ENCODE results near the gene CELSR1. TPM values are rescaled to one million over a fixed set of nuclear protein-coding genes. Genes with fewer than 3 reads are reported as not detected.

The CELSR1 gene
- total RNA-seq, 1 donor from 2014 or later: 16.0 TPM

DNA sequence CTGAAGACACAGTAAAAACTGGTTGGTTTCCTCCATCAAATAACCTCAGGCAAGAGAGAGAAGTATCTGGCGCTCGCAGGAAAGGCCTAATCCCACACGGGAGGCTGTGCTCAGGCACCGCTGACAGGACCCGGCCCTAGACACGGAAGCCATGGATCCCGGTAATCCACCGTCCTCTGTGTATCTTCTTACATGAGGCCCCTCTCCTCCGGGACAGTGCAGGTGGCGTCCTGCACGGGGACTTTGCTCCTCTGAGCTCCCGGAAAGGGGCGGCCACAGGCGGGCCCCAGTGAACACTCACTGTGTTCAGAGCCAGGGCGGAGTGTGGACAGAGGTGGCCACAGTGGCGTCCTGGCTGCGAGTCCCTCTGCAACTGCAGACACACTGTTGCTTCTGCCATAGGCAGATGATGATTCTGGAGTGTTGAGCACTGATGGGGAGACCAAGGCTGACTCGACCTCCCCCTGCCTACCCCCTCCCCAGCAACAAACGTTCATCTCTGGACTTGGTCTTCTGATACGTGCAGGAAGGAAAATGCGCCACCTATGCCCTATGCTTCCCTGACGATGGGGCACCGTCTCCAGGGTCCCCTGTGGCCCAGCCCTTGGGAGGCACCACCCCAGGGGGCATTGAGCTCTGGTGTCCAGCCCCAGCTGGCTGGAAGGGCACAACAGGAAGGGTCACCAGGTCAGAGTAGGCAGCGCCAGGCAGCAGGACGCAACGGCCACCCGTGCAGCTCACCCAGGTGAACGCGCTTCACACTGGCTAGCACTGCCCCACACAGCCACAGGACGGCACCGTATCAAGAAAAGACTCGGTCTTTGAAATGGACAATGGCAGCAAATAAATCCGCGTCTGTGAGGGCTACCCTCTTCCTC is 106.2 kb downstream of the CELSR1 start:
- H3K4me1 Mint-ChIP-seq (ENCODE audit: unreplicated experiment): no peaks in the 10 kb centered on the region
- H3K36me3 Mint-ChIP-seq (ENCODE audit: unreplicated experiment): peaks cover 7% of the 10 kb centered on the region
- H3K4me3 Mint-ChIP-seq (ENCODE audit: unreplicated experiment): no peak overlapping the region
- H3K27me3 Mint-ChIP-seq (ENCODE audit: unreplicated experiment): no peaks in the 10 kb centered on the region
- no peak overlapping the region for H3K27ac Mint-ChIP-seq (ENCODE audit: unreplicated experiment)
- no peak for DNase-seq (ENCODE audit: extremely low spot score, unreplicated experiment)
- TF ChIP-seq, protein P1, sequence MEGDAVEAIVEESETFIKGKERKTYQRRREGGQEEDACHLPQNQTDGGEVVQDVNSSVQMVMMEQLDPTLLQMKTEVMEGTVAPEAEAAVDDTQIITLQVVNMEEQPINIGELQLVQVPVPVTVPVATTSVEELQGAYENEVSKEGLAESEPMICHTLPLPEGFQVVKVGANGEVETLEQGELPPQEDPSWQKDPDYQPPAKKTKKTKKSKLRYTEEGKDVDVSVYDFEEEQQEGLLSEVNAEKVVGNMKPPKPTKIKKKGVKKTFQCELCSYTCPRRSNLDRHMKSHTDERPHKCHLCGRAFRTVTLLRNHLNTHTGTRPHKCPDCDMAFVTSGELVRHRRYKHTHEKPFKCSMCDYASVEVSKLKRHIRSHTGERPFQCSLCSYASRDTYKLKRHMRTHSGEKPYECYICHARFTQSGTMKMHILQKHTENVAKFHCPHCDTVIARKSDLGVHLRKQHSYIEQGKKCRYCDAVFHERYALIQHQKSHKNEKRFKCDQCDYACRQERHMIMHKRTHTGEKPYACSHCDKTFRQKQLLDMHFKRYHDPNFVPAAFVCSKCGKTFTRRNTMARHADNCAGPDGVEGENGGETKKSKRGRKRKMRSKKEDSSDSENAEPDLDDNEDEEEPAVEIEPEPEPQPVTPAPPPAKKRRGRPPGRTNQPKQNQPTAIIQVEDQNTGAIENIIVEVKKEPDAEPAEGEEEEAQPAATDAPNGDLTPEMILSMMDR (IDR thresholded peaks at IDR 0.05): no peak
- H3K9me3 Mint-ChIP-seq (ENCODE audit: unreplicated experiment): no peaks in the 10 kb centered on the region

DNA sequence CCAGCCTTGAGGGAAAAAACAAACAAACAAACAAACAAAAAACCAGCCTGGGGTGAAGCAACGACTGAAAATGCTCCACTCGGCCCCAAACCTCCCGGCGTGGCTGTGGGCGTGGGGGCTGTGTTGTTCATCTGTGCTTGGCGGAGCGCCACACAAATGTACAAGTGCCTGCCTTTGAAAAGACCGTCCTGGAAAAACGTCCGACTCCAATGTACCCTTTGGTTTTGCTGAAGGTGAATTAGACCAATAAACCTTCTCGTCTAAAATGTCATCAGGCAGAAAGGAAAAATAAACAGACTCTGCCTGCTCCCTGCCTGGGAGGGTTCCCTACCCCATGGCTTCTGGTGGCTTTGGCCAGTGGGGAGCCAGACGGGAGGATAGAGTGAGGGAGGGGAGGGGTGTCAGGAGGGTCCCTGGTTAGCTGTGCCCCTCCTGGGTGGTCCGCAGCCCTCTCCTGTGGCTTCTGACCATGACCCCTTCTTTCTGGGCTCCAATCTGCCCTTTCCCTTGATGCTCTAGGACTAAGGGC is 108.0 kb downstream of the CELSR1 start:
- H3K27ac Mint-ChIP-seq (ENCODE audit: unreplicated experiment): no peak overlapping the region
- H3K9me3 Mint-ChIP-seq (ENCODE audit: unreplicated experiment): peaks cover 10% of the 10 kb centered on the region
- no peak for DNase-seq (ENCODE audit: extremely low spot score, unreplicated experiment)
- TF ChIP-seq, protein P1 (IDR thresholded peaks at IDR 0.05): no peak
- H3K36me3 Mint-ChIP-seq (ENCODE audit: unreplicated experiment): peaks cover 7% of the 10 kb centered on the region
- no peak overlapping the region for H3K4me3 Mint-ChIP-seq (ENCODE audit: unreplicated experiment)
- peaks cover 13% of the 10 kb centered on the region for H3K4me1 Mint-ChIP-seq (ENCODE audit: unreplicated experiment)
- no peaks in the 10 kb centered on the region for H3K27me3 Mint-ChIP-seq (ENCODE audit: unreplicated experiment)

DNA sequence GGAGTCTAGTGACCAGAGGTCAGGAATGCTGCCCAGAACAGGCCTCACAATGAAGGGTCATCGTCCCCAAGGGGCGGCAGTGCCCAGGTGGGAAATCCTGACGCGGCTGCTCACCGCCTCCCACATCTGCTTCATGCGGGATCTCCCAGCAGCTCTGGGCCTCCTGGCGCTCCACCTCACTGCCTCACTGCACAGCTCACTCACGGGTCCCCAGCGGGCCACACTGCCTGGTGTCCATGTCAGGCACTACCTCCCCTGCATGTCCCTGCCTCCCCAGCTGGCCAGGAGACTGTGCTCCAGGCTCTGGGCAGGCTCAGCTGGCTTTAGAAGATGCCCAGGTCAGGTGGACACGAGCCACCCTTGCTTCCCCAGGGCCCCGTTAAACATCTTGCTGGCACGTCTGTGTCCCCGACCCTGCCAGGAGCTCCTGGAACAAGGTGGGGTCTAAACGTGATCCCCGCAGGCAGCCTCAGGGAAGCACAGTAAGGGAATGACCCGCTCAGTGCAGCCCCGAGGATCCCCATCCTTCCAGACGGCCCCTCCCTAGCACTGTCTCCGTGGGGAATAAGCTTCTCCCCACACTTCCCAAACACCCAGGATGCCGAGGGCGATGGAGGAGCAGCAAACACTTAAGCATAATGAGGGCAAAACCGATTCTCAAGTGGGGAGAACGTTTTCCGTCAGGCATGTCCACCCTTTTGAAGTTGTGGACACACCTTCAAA is 108.7 kb downstream of the CELSR1 start:
- Mint-ChIP-seq H3K27ac (ENCODE audit: unreplicated experiment) (no peak overlapping the region), H3K27me3 (ENCODE audit: unreplicated experiment) (no peaks in the 10 kb centered on the region), H3K4me3 (ENCODE audit: unreplicated experiment) (no peak overlapping the region), H3K9me3 (ENCODE audit: unreplicated experiment) (peaks cover 10% of the 10 kb centered on the region), H3K4me1 (ENCODE audit: unreplicated experiment) (peaks cover 14% of the 10 kb centered on the region), H3K36me3 (ENCODE audit: unreplicated experiment) (peaks cover 4% of the 10 kb centered on the region)
- TF ChIP-seq, protein P1 (IDR thresholded peaks at IDR 0.05): no peak
- DNase-seq (ENCODE audit: extremely low spot score, unreplicated experiment): no peak

DNA sequence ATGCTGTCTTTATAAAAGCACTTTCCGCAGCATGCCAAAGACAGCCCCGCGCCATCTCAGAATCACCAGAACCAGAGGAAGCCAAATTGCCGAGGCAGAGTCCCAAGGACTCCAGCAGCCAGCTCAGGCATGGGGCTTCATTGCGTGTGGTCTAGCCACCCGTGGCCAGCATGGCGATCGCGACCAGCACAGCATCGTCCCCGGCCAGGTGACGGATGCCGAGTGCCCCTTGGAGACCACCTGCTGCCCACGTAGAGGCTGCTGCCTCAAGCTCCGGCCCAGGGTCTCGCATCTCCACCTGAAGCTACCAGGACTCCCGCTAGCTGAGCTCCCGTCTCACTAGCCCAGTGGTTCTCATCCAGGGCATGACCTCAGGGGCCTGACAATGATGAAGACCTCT is 109.2 kb downstream of the CELSR1 start:
- peaks cover 14% of the 10 kb centered on the region for H3K4me1 Mint-ChIP-seq (ENCODE audit: unreplicated experiment)
- DNase-seq (ENCODE audit: extremely low spot score, unreplicated experiment): no peak
- no peaks in the 10 kb centered on the region for H3K27me3 Mint-ChIP-seq (ENCODE audit: unreplicated experiment)
- TF ChIP-seq, protein P1 (IDR thresholded peaks at IDR 0.05): no peak
- no peak overlapping the region for H3K27ac Mint-ChIP-seq (ENCODE audit: unreplicated experiment)
- H3K4me3 Mint-ChIP-seq (ENCODE audit: unreplicated experiment): no peak overlapping the region
- peaks cover 3% of the 10 kb centered on the region for H3K36me3 Mint-ChIP-seq (ENCODE audit: unreplicated experiment)
- peaks cover 10% of the 10 kb centered on the region for H3K9me3 Mint-ChIP-seq (ENCODE audit: unreplicated experiment)

DNA sequence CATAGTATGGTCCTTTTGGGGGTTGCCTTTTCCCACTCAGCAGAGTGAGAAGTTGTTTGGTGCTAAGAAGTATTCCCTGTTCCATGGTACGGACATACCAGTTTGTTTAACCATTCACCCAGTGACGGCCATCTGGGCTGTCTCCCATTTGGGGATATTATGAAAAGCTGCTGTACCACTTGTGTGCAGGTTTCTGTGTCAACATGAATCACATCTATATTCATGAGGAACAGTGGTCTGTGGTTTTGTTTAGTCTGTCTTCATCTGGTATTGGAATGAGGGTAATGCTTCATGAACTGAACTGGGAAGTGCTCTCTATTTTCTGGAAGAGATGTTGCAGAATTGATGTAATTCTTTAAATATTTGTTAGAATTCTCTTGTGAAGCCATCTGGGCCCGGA is 112.4 kb downstream of the CELSR1 start:
- no peaks in the 10 kb centered on the region for H3K27me3 Mint-ChIP-seq (ENCODE audit: unreplicated experiment)
- no peak for DNase-seq (ENCODE audit: extremely low spot score, unreplicated experiment)
- peaks cover 16% of the 10 kb centered on the region for H3K4me1 Mint-ChIP-seq (ENCODE audit: unreplicated experiment)
- H3K36me3 Mint-ChIP-seq (ENCODE audit: unreplicated experiment): peaks cover 3% of the 10 kb centered on the region
- TF ChIP-seq, protein P1 (IDR thresholded peaks at IDR 0.05): no peak
- H3K9me3 Mint-ChIP-seq (ENCODE audit: unreplicated experiment): peaks cover 10% of the 10 kb centered on the region
- no peak overlapping the region for H3K4me3 Mint-ChIP-seq (ENCODE audit: unreplicated experiment)
- H3K27ac Mint-ChIP-seq (ENCODE audit: unreplicated experiment): peak overlapping the region; percentile 13
